ENCODE results near the gene ZDHHC24.
A peak's percentile ranks its signal among the peaks of the same experiment; 100 is the strongest.

Gene ZDHHC24

DNA sequence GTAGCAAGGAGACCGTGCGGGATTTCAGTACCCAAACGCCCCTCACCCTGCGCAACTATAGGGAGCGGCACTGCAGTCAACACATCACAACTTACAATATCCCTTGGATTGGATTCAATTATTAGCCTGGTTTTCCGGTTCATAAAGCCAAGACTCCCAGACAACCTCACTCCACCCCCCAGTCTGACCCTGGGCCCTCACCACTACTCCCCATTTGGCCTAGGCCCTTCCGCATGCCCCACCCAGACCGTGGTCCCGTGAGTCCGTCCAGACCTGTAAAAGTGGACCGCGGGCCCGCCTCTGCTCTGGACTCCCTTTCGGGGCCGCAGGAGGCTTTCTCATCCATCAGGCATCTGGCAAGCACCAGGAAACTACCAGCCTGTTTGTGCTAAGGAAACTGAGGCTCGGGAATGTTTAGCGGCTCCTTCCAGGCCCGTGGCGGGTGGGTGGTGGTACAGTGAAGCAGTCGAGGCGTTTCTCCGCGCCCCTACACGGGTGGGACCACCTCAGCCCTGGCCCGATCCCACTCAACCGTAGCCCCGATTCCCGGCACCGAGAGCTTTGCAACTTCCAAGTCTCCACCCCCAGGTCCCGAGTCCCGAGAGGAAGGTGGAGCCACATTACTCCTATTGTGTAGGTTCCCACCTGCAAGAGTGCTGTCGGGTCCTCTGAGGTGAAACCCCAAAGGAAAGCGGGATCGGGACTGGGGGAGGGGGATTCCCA is 66.3 kb downstream of the ZDHHC24 start:
- peak overlapping the region; percentile 78 for H3K4me3 ChIP-seq (ENCODE audit: low read depth, low read length)
- TF ChIP-seq, protein P1, sequence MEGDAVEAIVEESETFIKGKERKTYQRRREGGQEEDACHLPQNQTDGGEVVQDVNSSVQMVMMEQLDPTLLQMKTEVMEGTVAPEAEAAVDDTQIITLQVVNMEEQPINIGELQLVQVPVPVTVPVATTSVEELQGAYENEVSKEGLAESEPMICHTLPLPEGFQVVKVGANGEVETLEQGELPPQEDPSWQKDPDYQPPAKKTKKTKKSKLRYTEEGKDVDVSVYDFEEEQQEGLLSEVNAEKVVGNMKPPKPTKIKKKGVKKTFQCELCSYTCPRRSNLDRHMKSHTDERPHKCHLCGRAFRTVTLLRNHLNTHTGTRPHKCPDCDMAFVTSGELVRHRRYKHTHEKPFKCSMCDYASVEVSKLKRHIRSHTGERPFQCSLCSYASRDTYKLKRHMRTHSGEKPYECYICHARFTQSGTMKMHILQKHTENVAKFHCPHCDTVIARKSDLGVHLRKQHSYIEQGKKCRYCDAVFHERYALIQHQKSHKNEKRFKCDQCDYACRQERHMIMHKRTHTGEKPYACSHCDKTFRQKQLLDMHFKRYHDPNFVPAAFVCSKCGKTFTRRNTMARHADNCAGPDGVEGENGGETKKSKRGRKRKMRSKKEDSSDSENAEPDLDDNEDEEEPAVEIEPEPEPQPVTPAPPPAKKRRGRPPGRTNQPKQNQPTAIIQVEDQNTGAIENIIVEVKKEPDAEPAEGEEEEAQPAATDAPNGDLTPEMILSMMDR (IDR thresholded peaks at IDR 0.05; ENCODE audit: control insufficient read depth, extremely low read depth, insufficient read depth) = no peak
- peak; percentile 31 for DNase-seq (ENCODE audit: low read depth)

DNA sequence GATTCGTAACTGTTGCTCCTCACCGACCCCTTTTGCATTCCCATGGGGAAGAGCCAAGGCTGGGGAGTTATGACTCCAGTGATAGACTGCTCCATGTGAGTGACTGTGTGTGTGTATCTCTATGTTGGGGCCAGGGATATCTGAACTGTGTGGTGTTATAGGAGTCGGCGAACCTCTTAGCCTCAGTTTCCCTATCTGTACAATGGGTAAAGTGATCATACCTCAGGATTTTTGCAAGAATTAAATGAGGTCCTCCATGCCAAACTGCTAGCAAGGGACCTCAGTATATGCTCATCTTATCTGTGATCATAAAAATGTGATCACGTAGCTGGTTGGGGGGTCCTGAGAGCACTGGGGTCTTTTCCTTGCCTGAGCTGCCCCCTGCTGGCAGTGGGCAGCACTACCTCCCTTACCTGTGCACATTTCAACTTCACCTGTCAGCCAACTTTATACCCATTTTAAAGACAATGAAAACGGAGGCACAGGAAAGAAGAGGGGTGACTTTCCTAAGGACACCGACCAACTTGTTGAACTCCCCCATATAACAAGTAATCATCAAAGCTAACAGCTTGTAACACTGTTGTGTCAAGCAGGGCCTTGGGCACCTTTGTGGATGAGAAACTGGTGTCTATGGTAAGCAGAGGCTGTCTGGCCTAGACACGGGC is 67.0 kb downstream of the ZDHHC24 start:
- TF ChIP-seq, protein P1 (IDR thresholded peaks at IDR 0.05; ENCODE audit: control insufficient read depth, extremely low read depth, insufficient read depth) = peak; percentile 81
- DNase-seq (ENCODE audit: low read depth) = no peak
- H3K4me3 ChIP-seq (ENCODE audit: low read depth, low read length) = peak overlapping the region; percentile 78

DNA sequence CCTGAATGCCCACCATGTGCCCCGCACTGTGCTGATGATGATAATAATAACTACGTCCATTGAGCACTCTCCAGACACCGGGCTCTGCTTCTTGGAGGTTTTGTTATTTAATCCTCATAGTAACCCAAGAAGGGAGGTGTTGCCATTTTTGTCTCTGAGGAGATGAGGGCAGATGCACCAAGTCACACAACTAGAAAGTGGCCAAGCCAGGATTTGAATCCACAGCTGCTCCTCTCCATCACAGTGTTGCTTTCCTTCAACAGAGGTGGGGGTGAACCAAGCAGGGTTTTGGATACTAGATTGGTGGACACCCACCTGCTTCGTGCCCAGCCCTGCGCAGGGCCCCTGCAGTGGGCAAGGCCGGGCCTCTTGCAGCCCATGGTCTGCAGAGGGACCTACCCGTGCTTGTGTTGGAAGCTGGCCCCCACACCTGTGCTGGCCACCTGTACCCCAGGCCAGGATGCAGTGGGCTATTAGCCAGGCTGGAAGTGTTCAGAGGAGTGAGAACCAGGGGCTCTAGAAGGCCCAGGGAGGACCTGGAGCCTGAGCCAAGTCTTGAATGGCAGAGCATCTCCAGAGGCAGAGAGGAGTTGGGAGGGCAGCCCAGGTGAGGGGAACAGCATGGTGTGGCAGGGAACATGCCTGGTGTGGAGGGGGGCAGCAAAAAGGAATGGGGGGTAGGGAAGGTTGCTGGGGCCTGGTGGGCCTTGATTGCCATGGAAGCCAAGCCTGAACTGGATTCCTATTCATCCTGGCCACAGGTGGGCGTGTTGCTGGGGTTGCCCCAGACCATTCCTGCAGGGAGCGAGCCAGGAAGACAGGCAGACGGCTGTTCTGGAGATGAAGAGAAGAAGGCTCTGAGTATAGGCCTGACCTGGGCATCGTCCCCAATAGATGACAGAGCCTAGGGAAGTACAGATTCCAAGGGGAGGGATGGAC is 68.3 kb downstream of the ZDHHC24 start:
- no peak for DNase-seq (ENCODE audit: low read depth)
- TF ChIP-seq, protein P1 (IDR thresholded peaks at IDR 0.05; ENCODE audit: control insufficient read depth, extremely low read depth, insufficient read depth) = no peak
- H3K4me3 ChIP-seq (ENCODE audit: low read depth, low read length) = no peak overlapping the region

DNA sequence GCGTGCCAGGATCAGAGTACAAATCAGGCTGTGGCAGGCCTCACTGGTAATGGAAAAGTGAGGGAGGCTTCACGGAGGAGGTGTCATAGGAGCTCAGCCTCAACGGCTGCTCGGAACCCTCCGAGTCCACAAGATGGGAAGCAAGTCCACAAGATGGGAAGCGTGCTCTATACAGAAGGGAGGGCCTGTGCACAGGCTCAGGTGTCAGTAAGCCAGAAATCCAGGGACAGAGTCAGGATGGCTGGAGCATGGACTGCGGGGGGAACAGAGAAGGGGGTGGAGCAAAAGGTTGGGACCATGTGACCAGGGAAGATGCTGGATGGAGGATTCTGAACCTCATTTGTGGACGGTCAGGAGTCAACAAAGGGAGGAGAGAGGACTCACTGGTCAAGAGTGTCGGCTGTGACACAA is 69.0 kb downstream of the ZDHHC24 start:
- no peak overlapping the region for H3K4me3 ChIP-seq (ENCODE audit: low read depth, low read length)
- TF ChIP-seq, protein P1 (IDR thresholded peaks at IDR 0.05; ENCODE audit: control insufficient read depth, extremely low read depth, insufficient read depth) = no peak
- DNase-seq (ENCODE audit: low read depth) = no peak

DNA sequence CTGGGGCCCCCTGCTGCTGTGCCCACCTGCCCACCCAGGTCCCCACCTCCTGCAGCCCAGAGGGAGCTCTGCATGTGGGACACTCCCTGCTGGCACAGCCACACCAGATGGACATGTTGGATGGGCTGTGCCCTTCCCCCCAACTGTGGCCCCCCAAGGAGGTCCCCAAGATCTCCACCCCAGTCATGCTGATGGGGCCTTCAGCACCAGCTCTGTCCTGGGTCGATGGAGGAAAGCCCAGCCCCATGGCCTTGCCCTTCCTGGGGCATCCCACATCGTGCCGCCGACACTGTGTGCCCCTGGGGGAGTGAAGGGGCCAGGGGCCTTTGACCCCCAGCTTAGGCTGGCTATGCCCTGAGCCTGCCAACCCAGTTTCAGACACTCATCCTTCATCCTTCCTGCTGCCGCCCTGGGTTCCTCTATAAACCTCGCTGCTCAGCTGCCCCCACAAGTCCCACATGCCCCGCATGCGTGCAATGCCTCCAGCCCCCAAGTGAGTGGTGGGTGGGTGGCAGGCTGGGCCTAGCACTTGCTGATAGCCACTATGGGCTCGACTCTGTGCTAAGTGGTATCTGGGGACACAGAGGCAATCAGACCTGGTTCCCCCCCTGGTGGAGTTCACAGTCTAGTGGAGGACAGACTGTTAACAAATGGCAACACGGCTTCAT is 69.5 kb downstream of the ZDHHC24 start:
- TF ChIP-seq, protein P1 (IDR thresholded peaks at IDR 0.05; ENCODE audit: control insufficient read depth, extremely low read depth, insufficient read depth) = no peak
- H3K4me3 ChIP-seq (ENCODE audit: low read depth, low read length) = no peak overlapping the region
- no peak for DNase-seq (ENCODE audit: low read depth)
